ENCODE results near the gene HSD3B7.

HSD3B7 gene

GRCh38 chr16:30946671-30947540 is 38.1 kb upstream of the HSD3B7 start:
- Histone ChIP-seq H3K4me2 (ENCODE audit: low read depth, low read length) (no peak overlapping the region), H3K36me3 (replicated peaks; ENCODE audit: insufficient read depth, low read length) (no peaks in the 10 kb centered on the region), H3K9me3 (replicated peaks; ENCODE audit: insufficient read depth, low read length) (no peaks in the 10 kb centered on the region), H3K27me3 (replicated peaks; ENCODE audit: insufficient read depth, low read length) (no peaks in the 10 kb centered on the region), H3K79me2 (ENCODE audit: low read length) (peaks cover 14% of the 10 kb centered on the region), H2AFZ (ENCODE audit: low read length) (no peak overlapping the region), H3K9me2 (replicated peaks; ENCODE audit: insufficient read depth, low read length) (no peaks in the 10 kb centered on the region), H3K4me3 (ENCODE audit: low read length) (no peak overlapping the region), H3F3A (ENCODE audit: insufficient read depth, low read length) (peaks cover 18% of the 10 kb centered on the region), H3K4me1 (ENCODE audit: low read length) (peaks cover 14% of the 10 kb centered on the region), H4K20me1 (ENCODE audit: insufficient read depth, low read length) (no peaks in the 10 kb centered on the region), H3K27ac (ENCODE audit: low read length) (no peak overlapping the region), H3K9ac (ENCODE audit: low read length) (no peak overlapping the region)
- no peak for DNase-seq
- TF ChIP-seq CTCF (IDR thresholded peaks at IDR 0.05; ENCODE audit: low read length) (no peak), EZH2phosphoT487 (IDR thresholded peaks at IDR 0.05; ENCODE audit: low read length) (no peak), EZH2 (optimal IDR thresholded peaks at IDR 0.05; ENCODE audit: low read depth, low read length) (no peak)

GRCh38 chr16:30947541-30947858 is 37.5 kb upstream of the HSD3B7 start:
- Histone ChIP-seq H3K27ac (ENCODE audit: low read length) (no peak overlapping the region), H3K9me3 (replicated peaks; ENCODE audit: insufficient read depth, low read length) (no peaks in the 10 kb centered on the region), H3K36me3 (replicated peaks; ENCODE audit: insufficient read depth, low read length) (no peaks in the 10 kb centered on the region), H3F3A (ENCODE audit: insufficient read depth, low read length) (peaks cover 14% of the 10 kb centered on the region), H3K79me2 (ENCODE audit: low read length) (peaks cover 14% of the 10 kb centered on the region), H2AFZ (ENCODE audit: low read length) (no peak overlapping the region), H3K4me3 (ENCODE audit: low read length) (no peak overlapping the region), H3K27me3 (replicated peaks; ENCODE audit: insufficient read depth, low read length) (no peaks in the 10 kb centered on the region), H3K9me2 (replicated peaks; ENCODE audit: insufficient read depth, low read length) (no peaks in the 10 kb centered on the region), H4K20me1 (ENCODE audit: insufficient read depth, low read length) (no peaks in the 10 kb centered on the region), H3K4me2 (ENCODE audit: low read depth, low read length) (no peak overlapping the region), H3K4me1 (ENCODE audit: low read length) (peaks cover 9% of the 10 kb centered on the region), H3K9ac (ENCODE audit: low read length) (no peak overlapping the region)
- DNase-seq: no peak
- no peak for TF ChIP-seq EZH2 (optimal IDR thresholded peaks at IDR 0.05; ENCODE audit: low read depth, low read length)
- TF ChIP-seq CTCF (IDR thresholded peaks at IDR 0.05; ENCODE audit: low read length): no peak
- no peak for TF ChIP-seq EZH2phosphoT487 (IDR thresholded peaks at IDR 0.05; ENCODE audit: low read length)

- peak overlapping the region; percentile 100 for H3K4me2 ChIP-seq (ENCODE audit: low read depth, low read length)
- peaks cover 10% of the 10 kb centered on the region for H3F3A ChIP-seq (ENCODE audit: insufficient read depth, low read length)
- H3K9me2 ChIP-seq (replicated peaks; ENCODE audit: insufficient read depth, low read length): no peaks in the 10 kb centered on the region
- no peak overlapping the region for H3K27ac ChIP-seq (ENCODE audit: low read length)
- no peaks in the 10 kb centered on the region for H4K20me1 ChIP-seq (ENCODE audit: insufficient read depth, low read length)
- peaks cover 8% of the 10 kb centered on the region for H3K4me1 ChIP-seq (ENCODE audit: low read length)
- no peak overlapping the region; the same call in 1 of the 2 replicates for H3K9ac ChIP-seq (ENCODE audit: low read length)
- TF ChIP-seq CTCF (IDR thresholded peaks at IDR 0.05; ENCODE audit: low read length) (no peak), EZH2 (optimal IDR thresholded peaks at IDR 0.05; ENCODE audit: low read depth, low read length) (no peak)
- no peaks in the 10 kb centered on the region for H3K36me3 ChIP-seq (replicated peaks; ENCODE audit: insufficient read depth, low read length)
- H2AFZ ChIP-seq (ENCODE audit: low read length): peak overlapping the region; percentile 80; the same call in 1 of the 2 replicates
- DNase-seq: no peak
- H3K27me3 ChIP-seq (replicated peaks; ENCODE audit: insufficient read depth, low read length): no peaks in the 10 kb centered on the region
- H3K79me2 ChIP-seq (ENCODE audit: low read length): peaks cover 14% of the 10 kb centered on the region
- no peaks in the 10 kb centered on the region for H3K9me3 ChIP-seq (replicated peaks; ENCODE audit: insufficient read depth, low read length)
- peak overlapping the region; percentile 96 for H3K4me3 ChIP-seq (ENCODE audit: low read length)
These were observed 36.9 kb upstream of the HSD3B7 start for GRCh38 chr16:30947859-30948666.

Measured in MM.1S (cell line).